Gastrocnemius medialis (tissue), 4 donors: ENCODE results near the gene MTCH2.

ENCODE experiments used
- POLR2A ChIP-seq, 2 donors: fragments of 450-650 bp; IDR thresholded peaks; one replicate each; pipeline ENCODE4 v1.6.1; 2017; ENCODE audit warnings: antibody characterized with exemption in 2 of 2, mild to moderate bottlenecking in 2 of 2, moderate library complexity in 2 of 2
- TF ChIP-seq, protein P1 (sequence below), 5 experiments: fragments of 450-650 bp in 3 of 5; fragments of 200-600 bp in 2 of 5; sonication (generic) in 2 of 5; IDR thresholded peaks in 4 of 5; conservative IDR thresholded peaks in 1 of 5; 1 replicate in 4 of 5; 2 replicates in 1 of 5; pipeline ENCODE4 v1.5.1; 2016 to 2019; ENCODE audit warnings: antibody characterized with exemption in 5 of 5, mild to moderate bottlenecking in 3 of 5, moderate library complexity in 3 of 5

DNA sequence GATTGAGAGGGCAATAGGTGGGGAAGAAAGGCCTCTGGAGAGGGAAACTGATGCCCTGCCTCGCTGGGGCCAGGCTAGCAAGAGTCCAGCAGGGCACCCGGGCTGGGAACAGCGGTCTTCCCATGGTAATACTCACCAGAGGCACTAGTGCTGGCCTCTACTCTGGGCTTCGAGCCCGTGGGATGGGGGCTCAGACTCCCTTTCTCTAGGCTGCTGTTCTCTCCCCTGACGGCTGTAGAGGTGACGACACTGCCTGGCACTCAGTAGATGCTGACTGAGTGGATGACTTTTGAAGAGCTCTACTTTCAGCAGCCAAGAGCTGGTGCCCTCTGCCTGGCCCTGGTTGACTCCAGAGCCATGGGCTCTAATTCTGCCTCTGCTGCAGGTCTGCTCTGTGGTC is 47.3 kb downstream of the MTCH2 start:
- TF ChIP-seq, protein P1, sequence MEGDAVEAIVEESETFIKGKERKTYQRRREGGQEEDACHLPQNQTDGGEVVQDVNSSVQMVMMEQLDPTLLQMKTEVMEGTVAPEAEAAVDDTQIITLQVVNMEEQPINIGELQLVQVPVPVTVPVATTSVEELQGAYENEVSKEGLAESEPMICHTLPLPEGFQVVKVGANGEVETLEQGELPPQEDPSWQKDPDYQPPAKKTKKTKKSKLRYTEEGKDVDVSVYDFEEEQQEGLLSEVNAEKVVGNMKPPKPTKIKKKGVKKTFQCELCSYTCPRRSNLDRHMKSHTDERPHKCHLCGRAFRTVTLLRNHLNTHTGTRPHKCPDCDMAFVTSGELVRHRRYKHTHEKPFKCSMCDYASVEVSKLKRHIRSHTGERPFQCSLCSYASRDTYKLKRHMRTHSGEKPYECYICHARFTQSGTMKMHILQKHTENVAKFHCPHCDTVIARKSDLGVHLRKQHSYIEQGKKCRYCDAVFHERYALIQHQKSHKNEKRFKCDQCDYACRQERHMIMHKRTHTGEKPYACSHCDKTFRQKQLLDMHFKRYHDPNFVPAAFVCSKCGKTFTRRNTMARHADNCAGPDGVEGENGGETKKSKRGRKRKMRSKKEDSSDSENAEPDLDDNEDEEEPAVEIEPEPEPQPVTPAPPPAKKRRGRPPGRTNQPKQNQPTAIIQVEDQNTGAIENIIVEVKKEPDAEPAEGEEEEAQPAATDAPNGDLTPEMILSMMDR (IDR thresholded peaks at IDR 0.05 in 4 of 5, conservative IDR thresholded peaks at IDR 0.05 in 1 of 5) = no peak
- TF ChIP-seq POLR2A (IDR thresholded peaks at IDR 0.05) = no peak
